GM19467 (cell line): ENCODE results near the gene SPATA32.
"Not testable (repeated sequence)": the region's sequence is repeated elsewhere in the genome, so short reads cannot be mapped to it uniquely, and the experiment has no call there.

Experiments used
- ATAC-seq: cut with Tn5 transposase; IDR thresholded peaks from one replicate; pipeline ENCODE4 v1.9.1; 2021; ENCODE audit warnings: mild to moderate bottlenecking, moderate library complexity; ENCODE audit not compliant: unreplicated experiment

SPATA32 gene, protein sequence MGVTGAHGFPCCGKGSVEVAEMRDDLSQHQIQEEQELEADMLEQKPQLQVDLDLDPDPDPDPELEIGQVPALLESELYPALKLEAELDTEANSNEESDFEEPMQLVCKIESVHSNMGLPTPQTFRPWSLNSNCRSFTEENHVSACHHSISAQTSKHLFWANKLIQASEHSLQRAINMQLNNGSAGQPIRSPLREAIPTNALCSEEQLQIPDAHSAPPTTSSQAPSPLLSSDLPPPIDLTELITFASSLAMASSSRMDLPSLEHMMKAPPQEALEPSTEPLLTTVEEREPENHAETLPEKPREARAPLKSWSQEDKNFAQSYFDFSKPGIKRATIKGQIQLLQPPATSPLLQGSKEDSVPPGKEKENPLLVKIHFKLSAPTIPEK

DNA sequence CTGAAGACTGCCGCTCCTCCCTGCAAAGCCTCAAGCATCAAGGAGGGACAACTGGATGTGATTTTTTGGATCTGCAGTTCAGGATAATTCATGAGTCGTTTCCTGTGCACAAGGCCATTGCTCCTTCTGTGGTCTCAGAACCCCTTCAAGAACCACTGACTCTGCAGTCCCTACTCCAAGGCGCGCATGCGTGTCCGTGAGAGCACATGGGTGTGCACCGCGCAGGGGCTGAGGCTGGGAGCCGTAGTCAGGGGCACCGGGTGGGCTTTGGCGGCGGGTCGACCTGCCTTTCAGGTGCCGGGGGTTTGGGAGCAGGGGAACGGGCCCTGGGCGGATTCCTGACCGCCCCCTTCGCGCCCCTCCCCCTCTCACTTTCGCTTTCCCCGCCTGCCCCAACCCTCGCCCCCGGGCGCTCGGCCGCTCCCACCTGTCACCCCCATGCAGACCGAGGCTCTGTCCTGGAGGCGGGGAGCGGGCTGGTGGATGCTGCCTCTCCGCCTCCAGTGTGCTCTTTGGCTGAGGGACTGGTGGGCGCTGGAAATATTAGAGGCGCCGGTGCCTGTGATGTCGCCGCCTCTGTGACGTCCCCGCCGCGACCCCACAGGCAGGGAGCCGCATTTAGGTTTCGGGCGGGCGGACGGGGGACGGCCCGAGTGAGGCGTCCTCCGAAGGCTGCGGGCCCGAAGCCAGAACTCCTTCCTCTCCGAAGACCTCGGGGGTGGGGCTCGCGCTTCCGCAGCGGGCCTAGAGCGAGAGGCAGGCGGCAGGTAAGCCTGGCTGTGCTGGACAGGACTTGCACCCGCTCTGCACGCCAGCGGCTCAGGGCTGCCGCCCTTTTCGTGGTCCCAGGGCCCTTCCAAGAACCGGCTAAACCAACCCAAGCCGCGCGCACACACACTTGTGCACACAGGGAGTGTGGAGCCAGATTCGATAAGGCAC is at the start of gene SPATA32:
Gene SPATA32 (minus strand): TSS at position 518 of the 939 bp plus-strand sequence. CDS start 78 bp downstream, at position 440.
- no peak for ATAC-seq

- no peak for ATAC-seq
These were observed 49.5 kb upstream of the SPATA32 start for GRCh38 chr17:45311401-45311759.

GRCh38 chr17:45310380-45311324 is 48.8 kb upstream of the SPATA32 start:
- ATAC-seq, result no peak

GRCh38 chr17:45309400-45309799 is 47.5 kb upstream of the SPATA32 start:
- no peak for ATAC-seq

- no peak for ATAC-seq
These were observed 46.9 kb upstream of the SPATA32 start for GRCh38 chr17:45308840-45309239.

- no peak for ATAC-seq
These were observed 46.1 kb upstream of the SPATA32 start for GRCh38 chr17:45308016-45308365.

DNA sequence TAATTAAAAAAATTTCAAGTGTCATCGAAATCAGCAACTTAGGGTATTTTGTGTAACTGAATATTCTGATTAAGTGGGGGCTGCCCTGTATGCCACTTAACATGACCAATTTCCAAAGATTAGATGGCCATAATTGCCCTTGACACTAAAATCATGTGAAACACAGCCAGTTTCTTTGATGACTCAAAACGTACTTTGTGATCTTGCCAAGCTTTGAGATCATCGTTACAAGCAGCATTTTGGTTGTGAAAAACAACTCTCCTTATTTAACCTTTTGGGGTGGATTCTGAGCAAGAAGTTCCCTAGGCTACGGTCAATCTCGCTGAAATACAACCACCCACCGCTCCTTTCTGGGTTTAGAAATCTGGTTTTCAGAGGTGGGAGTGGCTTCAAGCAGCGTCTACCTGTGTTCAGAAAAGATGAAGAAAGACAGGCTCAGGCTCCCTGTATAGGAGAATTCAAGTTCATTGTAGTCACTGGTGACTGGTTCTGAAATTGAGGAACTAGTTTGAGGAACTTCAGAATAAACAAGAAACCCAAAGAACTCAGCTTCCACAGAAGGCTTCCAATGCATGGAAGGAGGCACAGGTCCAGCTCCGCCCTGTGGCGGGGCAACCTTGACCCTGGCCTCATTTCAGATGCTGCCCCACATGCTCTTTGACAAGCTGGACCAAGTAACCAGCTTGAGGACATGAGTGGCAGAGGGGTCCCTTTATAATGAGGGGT is 45.6 kb upstream of the SPATA32 start:
- ATAC-seq, result no peak

GRCh38 chr17:45306623-45307022 is 44.7 kb upstream of the SPATA32 start:
- no peak for ATAC-seq

- no peak for ATAC-seq
These were observed 44.2 kb upstream of the SPATA32 start for GRCh38 chr17:45306094-45306493.

DNA sequence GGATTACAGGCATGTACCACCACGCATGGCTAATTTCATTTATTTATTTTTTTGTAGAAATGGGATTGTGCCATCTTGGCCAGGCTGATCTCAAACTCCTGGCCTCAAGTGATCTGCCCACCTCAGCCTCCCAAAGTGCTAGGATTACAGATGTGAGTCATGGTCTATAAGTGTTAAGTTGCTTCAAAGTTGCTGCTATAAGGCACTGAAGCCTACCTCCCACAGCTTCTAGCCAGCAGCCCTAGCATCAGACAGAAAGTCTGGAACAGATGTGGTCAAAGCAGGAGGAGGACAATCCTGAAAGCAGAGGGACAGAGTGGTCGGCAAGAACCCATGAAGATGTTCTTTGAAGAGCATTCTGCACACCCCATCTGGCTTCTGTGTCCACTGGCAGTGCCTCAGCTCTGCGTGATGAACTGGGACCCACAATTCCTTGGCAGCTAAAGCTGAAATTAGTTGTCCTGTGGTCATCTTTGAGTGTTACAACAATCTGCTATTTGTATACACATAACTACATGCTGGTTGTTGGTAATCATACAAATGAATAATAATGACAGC is 43.7 kb upstream of the SPATA32 start:
- no peak for ATAC-seq

GRCh38 chr17:45302649-45303173 is 40.8 kb upstream of the SPATA32 start:
- ATAC-seq, result peak; percentile 54

DNA sequence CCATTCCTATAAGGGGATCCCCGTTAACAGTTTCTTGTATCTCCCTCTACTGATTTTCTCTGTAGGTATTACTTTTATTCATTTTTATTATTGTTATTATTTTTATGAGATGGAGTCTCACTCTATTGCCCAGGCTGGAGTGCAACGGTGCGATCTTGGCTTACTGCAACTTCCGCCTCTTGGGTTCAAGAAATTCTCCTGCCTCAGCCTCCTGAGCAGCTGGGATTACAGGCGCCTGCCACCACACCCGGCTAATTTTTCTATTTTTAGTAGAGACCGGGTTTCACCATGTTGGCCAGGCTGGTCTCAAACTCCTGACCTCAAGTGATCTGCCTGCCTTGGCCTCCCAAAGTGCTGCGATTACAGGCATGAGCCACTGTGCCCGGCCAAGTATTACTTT is 40.3 kb upstream of the SPATA32 start:
- ATAC-seq, result not testable (repeated sequence)

DNA sequence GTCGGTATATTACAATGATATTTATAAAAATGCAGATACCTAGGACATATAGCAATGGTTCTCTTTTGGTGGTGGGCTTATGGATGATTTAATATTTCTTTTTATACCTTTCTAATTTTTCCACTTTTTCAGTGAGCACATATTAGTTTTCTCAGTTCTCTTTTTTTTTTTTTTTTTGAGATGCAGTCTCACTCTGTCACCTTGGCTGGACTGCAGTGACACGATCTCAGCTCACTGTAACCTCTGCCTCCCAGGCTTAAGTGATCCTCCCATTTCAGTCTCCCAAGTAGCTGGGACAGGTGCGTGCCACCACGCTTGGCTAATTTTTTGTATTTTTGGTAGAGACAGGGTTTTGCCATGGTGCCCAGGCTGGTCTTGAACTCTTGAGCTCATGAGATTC is 39.8 kb upstream of the SPATA32 start:
- no peak for ATAC-seq

GRCh38 chr17:45300060-45300751 is 38.3 kb upstream of the SPATA32 start:
- ATAC-seq, result no peak

DNA sequence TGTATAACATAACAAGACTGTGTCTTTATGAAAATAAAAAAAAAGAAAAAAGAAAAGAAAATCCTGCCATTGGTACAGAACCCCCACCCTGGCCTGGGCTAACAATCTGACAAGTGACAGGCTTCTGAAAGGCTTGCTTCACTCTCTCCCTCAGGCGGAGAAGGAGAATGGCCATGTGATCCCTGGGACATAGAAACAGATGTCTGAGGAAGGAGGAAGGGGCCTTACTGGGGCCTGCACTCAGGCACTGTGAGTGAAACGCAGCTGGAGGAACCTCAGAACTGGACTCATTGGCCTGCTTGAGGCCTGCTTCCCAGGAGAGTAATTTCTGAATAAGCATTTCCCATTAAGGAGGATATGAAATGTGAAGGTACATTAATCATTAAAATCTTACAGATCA is 37.5 kb upstream of the SPATA32 start:
- ATAC-seq, result no peak

GRCh38 chr17:45298546-45299285 is 36.8 kb upstream of the SPATA32 start:
- ATAC-seq, result no peak

DNA sequence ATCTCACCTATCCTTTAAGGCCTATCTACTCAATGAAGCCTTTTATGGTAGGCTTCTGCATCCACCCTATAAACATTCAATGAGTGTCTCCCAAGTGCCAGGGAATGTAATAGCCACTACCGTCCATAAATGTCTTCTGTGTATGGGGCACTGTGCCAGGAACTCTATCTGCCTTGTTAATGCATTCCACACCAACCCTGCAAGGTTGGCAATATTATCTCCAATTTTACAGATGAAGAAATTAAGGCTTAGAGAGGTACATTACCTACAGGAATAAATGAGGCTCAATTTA is 34.9 kb upstream of the SPATA32 start:
- no peak for ATAC-seq

GRCh38 chr17:45296003-45296832 is 34.3 kb upstream of the SPATA32 start:
- no peak for ATAC-seq
